Esophagus muscularis mucosa (tissue), 3 donors: ENCODE results near the gene TAX1BP3.
"Not testable (repeated sequence)": the region's sequence is repeated elsewhere in the genome, so short reads cannot be mapped to it uniquely, and the experiment has no call there.

ENCODE experiments used
- POLR2A ChIP-seq: fragments of 450-650 bp; IDR thresholded peaks from one replicate; pipeline ENCODE4 v1.6.1; 2017; ENCODE audit warnings: antibody characterized with exemption, moderate library complexity, mild to moderate bottlenecking, low read depth
- POLR2AphosphoS5 ChIP-seq, 2 donors: sonication (generic); formaldehyde crosslinking; IDR thresholded peaks; one replicate each; pipeline ENCODE4 v1.6.1; 2017; ENCODE audit warnings: antibody characterized with exemption in 2 of 2
- TF ChIP-seq, protein P1 (sequence below), 3 experiments: fragments of 200-600 bp in 2 of 3; fragments of 450-650 bp in 1 of 3; sonication (generic) in 2 of 3; IDR thresholded peaks; one replicate each; pipeline ENCODE4 v1.5.1; 2017 to 2019; ENCODE audit warnings: antibody characterized with exemption in 3 of 3, mild to moderate bottlenecking in 2 of 3, moderate library complexity in 1 of 3

DNA sequence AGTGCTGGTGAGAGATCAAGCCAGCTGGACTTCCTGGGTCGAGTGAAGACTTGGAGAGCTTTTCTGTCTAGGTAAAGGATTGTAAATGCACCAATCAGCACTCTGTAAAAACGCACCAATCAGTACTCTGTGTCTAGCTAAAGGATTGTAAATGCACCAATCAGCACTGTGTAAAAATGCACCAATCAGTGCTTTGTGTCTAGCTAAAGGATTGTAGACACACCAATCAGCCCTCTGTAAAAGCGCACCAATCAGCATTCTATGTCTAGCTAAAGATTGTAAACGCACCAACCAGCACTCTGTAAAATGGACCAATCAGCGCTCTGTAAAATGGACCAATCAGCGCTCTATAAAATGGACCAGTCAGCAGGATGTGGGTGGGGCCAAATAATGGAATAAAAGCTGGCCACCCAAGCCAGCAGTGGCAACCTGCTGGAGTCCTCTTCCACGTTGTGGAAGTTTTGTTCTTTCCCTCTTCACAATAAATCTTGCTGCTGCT lies 33.7 kb upstream of the TAX1BP3 start:
- TF ChIP-seq, protein P1, sequence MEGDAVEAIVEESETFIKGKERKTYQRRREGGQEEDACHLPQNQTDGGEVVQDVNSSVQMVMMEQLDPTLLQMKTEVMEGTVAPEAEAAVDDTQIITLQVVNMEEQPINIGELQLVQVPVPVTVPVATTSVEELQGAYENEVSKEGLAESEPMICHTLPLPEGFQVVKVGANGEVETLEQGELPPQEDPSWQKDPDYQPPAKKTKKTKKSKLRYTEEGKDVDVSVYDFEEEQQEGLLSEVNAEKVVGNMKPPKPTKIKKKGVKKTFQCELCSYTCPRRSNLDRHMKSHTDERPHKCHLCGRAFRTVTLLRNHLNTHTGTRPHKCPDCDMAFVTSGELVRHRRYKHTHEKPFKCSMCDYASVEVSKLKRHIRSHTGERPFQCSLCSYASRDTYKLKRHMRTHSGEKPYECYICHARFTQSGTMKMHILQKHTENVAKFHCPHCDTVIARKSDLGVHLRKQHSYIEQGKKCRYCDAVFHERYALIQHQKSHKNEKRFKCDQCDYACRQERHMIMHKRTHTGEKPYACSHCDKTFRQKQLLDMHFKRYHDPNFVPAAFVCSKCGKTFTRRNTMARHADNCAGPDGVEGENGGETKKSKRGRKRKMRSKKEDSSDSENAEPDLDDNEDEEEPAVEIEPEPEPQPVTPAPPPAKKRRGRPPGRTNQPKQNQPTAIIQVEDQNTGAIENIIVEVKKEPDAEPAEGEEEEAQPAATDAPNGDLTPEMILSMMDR (IDR thresholded peaks at IDR 0.05), result not testable (repeated sequence)
- TF ChIP-seq POLR2A; POLR2AphosphoS5 (IDR thresholded peaks at IDR 0.05): not testable (repeated sequence)
